ENCODE measurements around the gene ELK3. TPM values are rescaled to one million over a fixed set of nuclear protein-coding genes. Genes with fewer than 3 reads are reported as not detected.

Gene ELK3
- total and polyA plus RNA-seq, 2 of the 13 experiments (the other 11 are each of a cell fraction or from before 2014, with no cell fraction given) = 2.9 to 3.2 TPM

DNA sequence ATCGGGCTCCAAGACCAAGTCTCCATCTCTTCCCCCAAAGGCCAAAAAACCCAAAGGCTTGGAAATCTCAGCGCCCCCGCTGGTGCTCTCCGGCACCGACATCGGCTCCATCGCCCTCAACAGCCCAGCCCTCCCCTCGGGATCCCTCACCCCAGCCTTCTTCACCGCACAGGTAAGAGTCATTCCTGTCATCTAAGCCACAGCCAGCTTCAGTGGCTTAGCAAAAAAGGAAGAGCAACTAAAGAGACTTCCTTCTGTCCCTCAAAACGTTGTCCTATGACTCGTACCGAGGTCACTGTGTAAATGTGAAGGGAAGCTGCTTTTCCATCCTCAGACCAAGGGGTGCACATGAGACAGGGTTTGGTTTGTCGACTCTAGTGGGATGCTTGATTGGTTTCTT lies 53.4 kb downstream of the ELK3 start:
- DNase-seq (ENCODE audit: low spot score) (no peak), FAIRE-seq (no peak), ATAC-seq (no peak)
- no TSS peak for BruUV-seq (replicated peaks)
- no peak for TF ChIP-seq ZNF34 (CRISPR knock-in tag; IDR thresholded peaks at IDR 0.05; ENCODE audit: borderline replicate concordance)
- TF ChIP-seq ZNF496 (CRISPR knock-in tag; IDR thresholded peaks at IDR 0.05; ENCODE audit: insufficient replicate concordance) = no peak
- no peak for TF ChIP-seq KDM3A (CRISPR knock-in tag; IDR thresholded peaks at IDR 0.05; ENCODE audit: low read depth)
- TF ChIP-seq NCOR1 (IDR thresholded peaks at IDR 0.05; ENCODE audit: borderline replicate concordance, low read length) = no peak
- TF ChIP-seq, protein P1, sequence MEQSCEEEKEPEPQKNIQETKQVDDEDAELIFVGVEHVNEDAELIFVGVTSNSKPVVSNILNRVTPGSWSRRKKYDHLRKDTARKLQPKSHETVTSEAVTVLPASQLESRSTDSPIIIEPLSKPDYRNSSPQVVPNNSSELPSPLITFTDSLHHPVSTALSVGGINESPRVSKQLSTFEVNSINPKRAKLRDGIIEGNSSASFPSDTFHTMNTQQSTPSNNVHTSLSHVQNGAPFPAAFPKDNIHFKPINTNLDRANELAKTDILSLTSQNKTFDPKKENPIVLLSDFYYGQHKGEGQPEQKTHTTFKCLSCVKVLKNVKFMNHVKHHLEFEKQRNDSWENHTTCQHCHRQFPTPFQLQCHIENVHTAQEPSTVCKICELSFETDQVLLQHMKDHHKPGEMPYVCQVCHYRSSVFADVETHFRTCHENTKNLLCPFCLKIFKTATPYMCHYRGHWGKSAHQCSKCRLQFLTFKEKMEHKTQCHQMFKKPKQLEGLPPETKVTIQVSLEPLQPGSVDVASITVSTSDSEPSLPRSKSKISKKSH (CRISPR knock-in tag; IDR thresholded peaks at IDR 0.05; ENCODE audit: borderline replicate concordance) = no peak
- TF ChIP-seq, protein P2, sequence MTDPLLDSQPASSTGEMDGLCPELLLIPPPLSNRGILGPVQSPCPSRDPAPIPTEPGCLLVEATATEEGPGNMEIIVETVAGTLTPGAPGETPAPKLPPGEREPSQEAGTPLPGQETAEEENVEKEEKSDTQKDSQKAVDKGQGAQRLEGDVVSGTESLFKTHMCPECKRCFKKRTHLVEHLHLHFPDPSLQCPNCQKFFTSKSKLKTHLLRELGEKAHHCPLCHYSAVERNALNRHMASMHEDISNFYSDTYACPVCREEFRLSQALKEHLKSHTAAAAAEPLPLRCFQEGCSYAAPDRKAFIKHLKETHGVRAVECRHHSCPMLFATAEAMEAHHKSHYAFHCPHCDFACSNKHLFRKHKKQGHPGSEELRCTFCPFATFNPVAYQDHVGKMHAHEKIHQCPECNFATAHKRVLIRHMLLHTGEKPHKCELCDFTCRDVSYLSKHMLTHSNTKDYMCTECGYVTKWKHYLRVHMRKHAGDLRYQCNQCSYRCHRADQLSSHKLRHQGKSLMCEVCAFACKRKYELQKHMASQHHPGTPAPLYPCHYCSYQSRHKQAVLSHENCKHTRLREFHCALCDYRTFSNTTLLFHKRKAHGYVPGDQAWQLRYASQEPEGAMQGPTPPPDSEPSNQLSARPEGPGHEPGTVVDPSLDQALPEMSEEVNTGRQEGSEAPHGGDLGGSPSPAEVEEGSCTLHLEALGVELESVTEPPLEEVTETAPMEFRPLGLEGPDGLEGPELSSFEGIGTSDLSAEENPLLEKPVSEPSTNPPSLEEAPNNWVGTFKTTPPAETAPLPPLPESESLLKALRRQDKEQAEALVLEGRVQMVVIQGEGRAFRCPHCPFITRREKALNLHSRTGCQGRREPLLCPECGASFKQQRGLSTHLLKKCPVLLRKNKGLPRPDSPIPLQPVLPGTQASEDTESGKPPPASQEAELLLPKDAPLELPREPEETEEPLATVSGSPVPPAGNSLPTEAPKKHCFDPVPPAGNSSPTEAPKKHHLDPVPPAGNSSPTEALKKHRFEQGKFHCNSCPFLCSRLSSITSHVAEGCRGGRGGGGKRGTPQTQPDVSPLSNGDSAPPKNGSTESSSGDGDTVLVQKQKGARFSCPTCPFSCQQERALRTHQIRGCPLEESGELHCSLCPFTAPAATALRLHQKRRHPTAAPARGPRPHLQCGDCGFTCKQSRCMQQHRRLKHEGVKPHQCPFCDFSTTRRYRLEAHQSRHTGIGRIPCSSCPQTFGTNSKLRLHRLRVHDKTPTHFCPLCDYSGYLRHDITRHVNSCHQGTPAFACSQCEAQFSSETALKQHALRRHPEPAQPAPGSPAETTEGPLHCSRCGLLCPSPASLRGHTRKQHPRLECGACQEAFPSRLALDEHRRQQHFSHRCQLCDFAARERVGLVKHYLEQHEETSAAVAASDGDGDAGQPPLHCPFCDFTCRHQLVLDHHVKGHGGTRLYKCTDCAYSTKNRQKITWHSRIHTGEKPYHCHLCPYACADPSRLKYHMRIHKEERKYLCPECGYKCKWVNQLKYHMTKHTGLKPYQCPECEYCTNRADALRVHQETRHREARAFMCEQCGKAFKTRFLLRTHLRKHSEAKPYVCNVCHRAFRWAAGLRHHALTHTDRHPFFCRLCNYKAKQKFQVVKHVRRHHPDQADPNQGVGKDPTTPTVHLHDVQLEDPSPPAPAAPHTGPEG (CRISPR knock-in tag; IDR thresholded peaks at IDR 0.05) = no peak
- TF ChIP-seq FOSL2 (CRISPR knock-in tag; IDR thresholded peaks at IDR 0.05) = 0 out of 2 replicates have a peak, but pooled peaks have one; percentile 27
- TF ChIP-seq, protein P3, sequence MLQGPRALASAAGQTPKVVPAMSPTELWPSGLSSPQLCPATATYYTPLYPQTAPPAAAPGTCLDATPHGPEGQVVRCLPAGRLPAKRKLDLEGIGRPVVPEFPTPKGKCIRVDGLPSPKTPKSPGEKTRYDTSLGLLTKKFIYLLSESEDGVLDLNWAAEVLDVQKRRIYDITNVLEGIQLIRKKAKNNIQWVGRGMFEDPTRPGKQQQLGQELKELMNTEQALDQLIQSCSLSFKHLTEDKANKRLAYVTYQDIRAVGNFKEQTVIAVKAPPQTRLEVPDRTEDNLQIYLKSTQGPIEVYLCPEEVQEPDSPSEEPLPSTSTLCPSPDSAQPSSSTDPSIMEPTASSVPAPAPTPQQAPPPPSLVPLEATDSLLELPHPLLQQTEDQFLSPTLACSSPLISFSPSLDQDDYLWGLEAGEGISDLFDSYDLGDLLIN (CRISPR knock-in tag; IDR thresholded peaks at IDR 0.05; ENCODE audit: borderline replicate concordance) = no peak
- no peaks in the 10 kb centered on the region for H3K9me3 ChIP-seq (ENCODE audit: low read length)
- in situ Hi-C loops (cut with HindIII; ENCODE audit: extremely low pct_ligation_motif_present, low pct_unique_long_range_greater_than_20kb) = no loop called here
- intact Hi-C loops (cut with micrococcal nuclease; ENCODE audit: unreplicated experiment) = no loop called here
- ChIA-PET POLR2A (no interaction called here), CTCF (ENCODE audit: low intra/inter-chr PET ratio, low total read pairs) (no interaction called here)
- H3K4me1 ChIP-seq (ENCODE audit: insufficient read depth, low read length) = peaks cover 3% of the 10 kb centered on the region; the same call in 1 of the 2 replicates
- no peaks in the 10 kb centered on the region for H3K79me2 ChIP-seq (ENCODE audit: insufficient read depth, low read length)
- H3K4me2 ChIP-seq (ENCODE audit: low read depth, low read length) = no peak overlapping the region
- H3K27ac ChIP-seq (ENCODE audit: extremely low read length, insufficient read depth, low read length) = no peak overlapping the region
- H4K20me1 ChIP-seq (ENCODE audit: insufficient read depth, low read length) = no peaks in the 10 kb centered on the region
- no peak overlapping the region for H3K4me3 ChIP-seq (replicated peaks in 1 of 3; ENCODE audit: insufficient read depth in 1 of 3, low read depth in 2 of 3, low read length in 3 of 3)
- 91% methylated on average over 13 of the region's 13 CpGs for WGBS (ENCODE audit: low lambda C conversion rate)
- peaks cover 0 to 4% of the 10 kb centered on the region in 2 experiments; a peak in 1 of 5 replicates for H3K36me3 ChIP-seq (replicated peaks in 1 of 2; ENCODE audit: control insufficient read depth in 1 of 2, insufficient read depth in 2 of 2, low read length in 2 of 2)
- no peak overlapping the region for H2AFZ ChIP-seq (ENCODE audit: low read length)
- H3K27me3 ChIP-seq (ENCODE audit: control insufficient read depth in 1 of 2, insufficient read depth in 2 of 2, low read length in 2 of 2) = no peaks in the 10 kb centered on the region
- H3K9ac ChIP-seq (ENCODE audit: insufficient read depth, low read depth, low read length) = no peak overlapping the region

Measured in HepG2 (cell line).